ENCODE results near the gene PRKACB. TPM values are rescaled to one million over a fixed set of nuclear protein-coding genes. Genes with fewer than 3 reads are reported as not detected.

The PRKACB gene
- polyA plus RNA-seq, 6 donors from 2014 or later: 58.2 to 87.1 (median 66.4) TPM

GRCh38 chr1:84246213-84246612 is 102.1 kb downstream of the PRKACB start:
- peaks cover 1 to 37% (median 13%) of the 10 kb centered on the region in 7 donors for H3K9me3 Mint-ChIP-seq
- H3K4me3 Mint-ChIP-seq: no peak overlapping the region
- peaks cover 3 to 4% (median 3%) of the 10 kb centered on the region in 3 donors for H3K4me1 Mint-ChIP-seq
- DNase-seq (no peak), ATAC-seq (ENCODE audit: low read depth in 2 of 2) (no peak)
- H3K27me3 Mint-ChIP-seq: no peaks in the 10 kb centered on the region
- H3K27ac Mint-ChIP-seq: no peak overlapping the region
- peaks cover 0 to 13% of the 10 kb centered on the region in 2 donors for H3K36me3 Mint-ChIP-seq

DNA sequence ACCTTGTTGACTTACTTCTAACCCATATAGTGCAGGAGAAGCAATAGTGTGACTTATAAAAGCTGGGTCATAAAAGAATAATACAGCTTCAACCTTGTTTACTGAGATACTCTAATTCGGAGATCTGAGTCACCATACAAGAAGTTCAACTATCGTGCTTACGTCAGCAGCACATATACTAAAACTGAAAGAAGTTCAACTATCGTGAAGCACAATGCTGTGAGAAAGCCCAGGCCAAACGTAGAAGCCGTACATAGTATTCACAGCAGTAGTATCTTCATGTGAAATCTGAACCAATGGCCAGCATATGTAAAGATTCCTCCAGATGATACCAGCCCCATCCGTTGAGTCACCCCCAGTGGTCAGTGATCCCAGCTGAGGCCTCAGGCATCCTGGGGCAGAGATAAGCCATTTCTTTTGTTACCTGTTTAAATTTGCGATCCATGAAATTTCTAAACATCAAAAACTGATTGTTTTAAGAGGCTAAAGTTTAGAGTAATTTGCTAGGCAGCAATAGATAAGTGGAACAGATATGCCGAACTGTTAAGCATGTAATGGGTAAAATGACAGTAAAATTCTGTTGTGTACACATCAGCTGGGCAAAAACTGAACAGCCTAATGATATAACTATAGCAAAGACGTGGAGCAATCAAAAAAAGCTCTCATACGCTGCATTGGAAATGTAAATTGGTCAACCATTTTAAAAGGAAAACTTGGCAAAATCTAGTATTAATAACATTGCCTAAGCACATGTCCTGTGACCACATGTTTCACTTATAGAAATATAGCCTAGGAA is 103.6 kb downstream of the PRKACB start:
- DNase-seq (no peak), ATAC-seq (ENCODE audit: low read depth in 2 of 2) (no peak)
- Mint-ChIP-seq H3K4me3 (no peak overlapping the region), H3K36me3 (peaks cover 0 to 12% of the 10 kb centered on the region in 2 donors), H3K4me1 (peaks cover 3 to 4% (median 3%) of the 10 kb centered on the region in 3 donors), H3K27me3 (no peaks in the 10 kb centered on the region), H3K27ac (peak overlapping the region in 1 of 6 donors; percentile 63), H3K9me3 (peaks cover 5 to 31% (median 13%) of the 10 kb centered on the region in 7 donors)

DNA sequence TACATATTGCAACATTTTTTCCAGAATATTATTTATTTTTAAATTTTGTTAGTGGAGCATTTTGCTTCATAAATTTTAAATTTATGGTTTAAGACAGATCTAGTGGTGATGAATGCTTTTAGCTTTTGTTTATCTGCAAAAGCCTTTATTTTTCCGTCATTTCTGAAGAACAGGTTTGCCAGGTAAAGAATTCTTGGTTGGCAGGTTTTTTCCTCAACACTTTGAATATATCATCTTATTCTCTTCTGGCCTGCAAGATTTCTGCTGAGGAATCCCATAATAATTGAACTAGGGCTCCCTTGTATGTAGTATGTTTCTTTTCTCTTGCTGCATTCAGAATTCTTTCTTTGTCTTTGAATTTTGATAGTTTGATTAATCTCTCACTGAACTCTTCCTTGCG is 106.6 kb downstream of the PRKACB start:
- no peak for DNase-seq
- Mint-ChIP-seq H3K4me1 (peaks cover 0 to 4% (median 3%) of the 10 kb centered on the region in 3 donors), H3K27me3 (no peaks in the 10 kb centered on the region), H3K27ac (no peak overlapping the region), H3K9me3 (peaks cover 5 to 29% (median 13%) of the 10 kb centered on the region in 7 donors), H3K36me3 (peaks cover 0 to 12% of the 10 kb centered on the region in 2 donors), H3K4me3 (no peak overlapping the region)
- ATAC-seq (ENCODE audit: low read depth in 2 of 2): no peak

GRCh38 chr1:84253036-84253435 is 109.0 kb downstream of the PRKACB start:
- peaks cover 5 to 29% (median 13%) of the 10 kb centered on the region in 7 donors for H3K9me3 Mint-ChIP-seq
- ATAC-seq (ENCODE audit: low read depth in 2 of 2): no peak
- H3K36me3 Mint-ChIP-seq: peaks cover 0 to 12% of the 10 kb centered on the region in 2 donors
- no peak for DNase-seq
- no peak overlapping the region for H3K27ac Mint-ChIP-seq
- no peaks in the 10 kb centered on the region for H3K4me1 Mint-ChIP-seq
- no peak overlapping the region for H3K4me3 Mint-ChIP-seq
- H3K27me3 Mint-ChIP-seq: no peaks in the 10 kb centered on the region

DNA sequence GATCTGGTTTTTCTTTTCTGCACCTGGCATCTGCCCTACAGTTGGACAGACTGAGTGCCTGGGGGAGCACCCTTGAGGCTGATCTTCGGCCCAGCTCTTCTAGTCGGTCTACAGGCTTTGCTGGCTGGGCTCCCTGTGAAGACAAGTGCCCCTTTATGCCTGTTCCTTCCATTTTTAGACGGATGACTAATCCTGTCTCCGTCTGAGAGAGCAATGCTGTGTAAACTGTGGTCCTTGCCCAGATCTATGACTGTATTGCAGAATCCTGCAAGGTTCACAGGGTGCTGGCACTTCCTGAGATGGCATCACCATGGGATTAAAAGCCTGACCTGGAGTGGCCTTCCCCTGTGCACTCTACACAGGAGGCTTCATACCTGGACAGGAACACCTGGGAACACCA is 109.8 kb downstream of the PRKACB start:
- no peak for ATAC-seq (ENCODE audit: low read depth in 2 of 2)
- H3K27me3 Mint-ChIP-seq: no peaks in the 10 kb centered on the region
- peaks cover 0 to 12% of the 10 kb centered on the region in 2 donors for H3K36me3 Mint-ChIP-seq
- H3K9me3 Mint-ChIP-seq: peaks cover 5 to 29% (median 13%) of the 10 kb centered on the region in 7 donors
- no peaks in the 10 kb centered on the region for H3K4me1 Mint-ChIP-seq
- no peak overlapping the region for H3K27ac Mint-ChIP-seq
- H3K4me3 Mint-ChIP-seq: no peak overlapping the region
- DNase-seq: no peak

DNA sequence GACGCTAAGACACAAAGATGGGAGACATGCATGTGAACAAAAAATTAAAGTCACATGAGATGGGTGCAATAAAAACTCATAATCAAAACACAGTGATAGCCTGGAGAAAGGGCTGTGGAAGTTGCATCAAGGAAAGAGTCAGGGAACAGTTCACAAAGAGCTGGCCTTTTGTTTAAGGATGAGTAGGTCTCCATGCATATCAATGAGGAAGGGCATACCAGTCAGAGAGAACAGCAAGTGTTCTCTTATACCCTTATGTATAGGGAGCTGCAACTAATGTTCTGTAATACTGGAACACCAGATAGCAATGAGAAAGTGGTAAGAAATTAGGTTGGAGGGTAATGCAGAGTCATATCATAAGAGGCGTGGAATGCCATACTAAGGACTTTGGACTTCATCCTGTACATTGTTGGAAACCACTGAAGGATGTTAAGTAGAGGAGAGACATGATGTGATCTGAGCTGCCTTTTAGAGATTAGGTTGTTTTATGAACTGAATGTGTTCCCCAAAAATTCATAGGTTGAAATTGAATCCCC is 110.7 kb downstream of the PRKACB start:
- no peak overlapping the region for H3K4me3 Mint-ChIP-seq
- no peak for DNase-seq
- no peaks in the 10 kb centered on the region for H3K27me3 Mint-ChIP-seq
- H3K36me3 Mint-ChIP-seq: peaks cover 0 to 12% of the 10 kb centered on the region in 2 donors
- H3K9me3 Mint-ChIP-seq: peaks cover 5 to 20% (median 12%) of the 10 kb centered on the region in 7 donors
- H3K4me1 Mint-ChIP-seq: no peaks in the 10 kb centered on the region
- H3K27ac Mint-ChIP-seq: no peak overlapping the region
- ATAC-seq (ENCODE audit: low read depth in 2 of 2): no peak

- Mint-ChIP-seq H3K27ac (peak overlapping the region in 1 of 6 donors; percentile 36), H3K9me3 (peaks cover 4 to 12% (median 7%) of the 10 kb centered on the region in 7 donors), H3K36me3 (peaks cover 0 to 4% of the 10 kb centered on the region in 2 donors), H3K27me3 (no peaks in the 10 kb centered on the region), H3K4me3 (no peak overlapping the region), H3K4me1 (no peaks in the 10 kb centered on the region)
- DNase-seq (no peak), ATAC-seq (ENCODE audit: low read depth in 2 of 2) (no peak)
Measured at GRCh38 chr1:84255582-84255981, 111.5 kb downstream of the PRKACB start.

- no peak overlapping the region for H3K4me3 Mint-ChIP-seq
- H3K9me3 Mint-ChIP-seq: peaks cover 0 to 3% (median 0%) of the 10 kb centered on the region in 7 donors
- no peaks in the 10 kb centered on the region for H3K4me1 Mint-ChIP-seq
- no peaks in the 10 kb centered on the region for H3K27me3 Mint-ChIP-seq
- peak overlapping the region in 1 of 6 donors; percentile 1 for H3K27ac Mint-ChIP-seq
- no peaks in the 10 kb centered on the region for H3K36me3 Mint-ChIP-seq
- DNase-seq (no peak), ATAC-seq (ENCODE audit: low read depth in 2 of 2) (no peak)
Measured at GRCh38 chr1:84257617-84258016, 113.5 kb downstream of the PRKACB start.

GRCh38 chr1:84259376-84259775 is 115.3 kb downstream of the PRKACB start:
- no peaks in the 10 kb centered on the region for H3K36me3 Mint-ChIP-seq
- DNase-seq: no peak
- no peaks in the 10 kb centered on the region for H3K27me3 Mint-ChIP-seq

GRCh38 chr1:84259989-84260388 is 115.9 kb downstream of the PRKACB start:
- ATAC-seq (ENCODE audit: low read depth in 2 of 2) (no peak), DNase-seq (no peak)
- H3K9me3 Mint-ChIP-seq: no peaks in the 10 kb centered on the region
- H3K36me3 Mint-ChIP-seq: no peaks in the 10 kb centered on the region
- H3K27ac Mint-ChIP-seq: no peak overlapping the region
- no peaks in the 10 kb centered on the region for H3K27me3 Mint-ChIP-seq
- no peaks in the 10 kb centered on the region for H3K4me1 Mint-ChIP-seq
- no peak overlapping the region for H3K4me3 Mint-ChIP-seq

More at GRCh38 chr1:84259376-84259775, 115.3 kb downstream of the PRKACB start:
- H3K4me3 Mint-ChIP-seq: no peak overlapping the region
- no peak for ATAC-seq (ENCODE audit: low read depth in 2 of 2)
- no peaks in the 10 kb centered on the region for H3K4me1 Mint-ChIP-seq
- H3K27ac Mint-ChIP-seq: no peak overlapping the region
- no peaks in the 10 kb centered on the region for H3K9me3 Mint-ChIP-seq

GRCh38 chr1:84260852-84261518 is 116.9 kb downstream of the PRKACB start:
- Mint-ChIP-seq H3K27ac (no peak overlapping the region), H3K9me3 (no peaks in the 10 kb centered on the region), H3K27me3 (no peaks in the 10 kb centered on the region), H3K4me3 (no peak overlapping the region), H3K36me3 (no peaks in the 10 kb centered on the region), H3K4me1 (no peaks in the 10 kb centered on the region)
- DNase-seq: no peak
- ATAC-seq (ENCODE audit: low read depth in 2 of 2): no peak

DNA sequence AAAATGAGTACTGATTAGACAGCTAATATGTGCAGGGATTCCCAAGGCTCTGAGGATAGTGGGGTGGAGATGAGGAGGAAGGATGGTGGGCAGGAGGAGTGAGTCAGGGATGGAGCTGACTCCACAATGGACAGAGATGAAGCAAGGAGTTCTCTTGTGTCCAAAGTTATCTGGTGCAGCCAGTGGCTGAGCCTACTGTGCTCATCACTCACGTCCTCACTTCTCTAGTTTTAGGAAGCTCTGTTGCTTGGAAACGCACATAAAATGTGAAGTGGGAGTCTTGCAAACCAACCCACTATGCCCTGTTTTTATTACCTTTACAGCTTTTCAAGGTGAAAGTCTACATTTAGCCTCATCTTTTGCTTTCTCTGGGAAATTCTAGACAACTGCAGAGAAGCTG is 120.9 kb downstream of the PRKACB start:
- no peaks in the 10 kb centered on the region for H3K4me1 Mint-ChIP-seq
- ATAC-seq (ENCODE audit: low read depth in 2 of 2): no peak
- no peaks in the 10 kb centered on the region for H3K27me3 Mint-ChIP-seq
- no peak for DNase-seq
- H3K4me3 Mint-ChIP-seq: no peak overlapping the region
- H3K27ac Mint-ChIP-seq: no peak overlapping the region
- H3K9me3 Mint-ChIP-seq: no peaks in the 10 kb centered on the region
- no peaks in the 10 kb centered on the region for H3K36me3 Mint-ChIP-seq

DNA sequence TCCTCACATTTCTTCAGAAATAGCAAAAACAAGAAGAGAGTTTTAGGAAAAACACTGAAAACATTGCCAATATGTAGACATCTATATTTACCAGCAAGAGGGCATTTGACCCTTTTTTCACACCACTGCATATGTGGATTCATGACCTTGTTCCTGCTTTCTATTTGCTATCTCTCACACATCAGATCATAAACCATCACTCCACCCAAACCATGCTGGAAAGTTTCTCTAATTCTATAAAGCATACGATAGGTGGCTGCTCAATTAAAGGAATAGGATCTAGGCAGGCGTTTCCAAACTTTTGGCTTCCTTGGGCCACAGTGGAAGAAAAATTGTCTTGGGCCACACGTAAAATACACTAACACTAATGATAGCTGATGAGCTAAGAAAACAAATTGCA is 121.8 kb downstream of the PRKACB start:
- Mint-ChIP-seq H3K4me1 (peaks cover 0 to 2% (median 1%) of the 10 kb centered on the region in 3 donors), H3K36me3 (no peaks in the 10 kb centered on the region), H3K27me3 (no peaks in the 10 kb centered on the region), H3K4me3 (no peak overlapping the region), H3K9me3 (no peaks in the 10 kb centered on the region), H3K27ac (no peak overlapping the region)
- DNase-seq (no peak), ATAC-seq (ENCODE audit: low read depth in 2 of 2) (no peak)

DNA sequence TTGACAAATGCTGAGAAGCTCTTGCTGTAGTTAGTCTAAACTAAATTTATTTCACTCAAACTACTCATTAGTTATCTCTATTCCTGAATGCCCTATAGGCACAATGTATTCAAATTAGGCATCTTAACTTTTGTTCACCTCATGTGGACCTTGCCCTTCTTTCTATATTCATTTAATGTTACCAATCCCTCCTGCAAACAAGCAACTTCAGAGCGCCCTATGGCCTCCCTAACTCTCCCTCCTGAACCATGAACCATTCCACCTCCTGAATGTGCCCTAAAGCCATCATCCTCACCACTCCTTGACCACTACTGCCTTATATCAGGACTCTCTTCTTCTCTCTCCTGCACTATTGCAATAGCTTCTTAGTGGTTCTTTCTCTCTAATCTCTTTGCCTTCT is 122.7 kb downstream of the PRKACB start:
- no peaks in the 10 kb centered on the region for H3K36me3 Mint-ChIP-seq
- H3K9me3 Mint-ChIP-seq: no peaks in the 10 kb centered on the region
- no peaks in the 10 kb centered on the region for H3K27me3 Mint-ChIP-seq
- H3K27ac Mint-ChIP-seq: peak overlapping the region in 1 of 6 donors; percentile 0
- no peak overlapping the region for H3K4me3 Mint-ChIP-seq
- H3K4me1 Mint-ChIP-seq: peaks cover 9 to 11% (median 10%) of the 10 kb centered on the region in 3 donors
- DNase-seq (no peak), ATAC-seq (ENCODE audit: low read depth in 2 of 2) (no peak)

All from naive B cell (primary cell).